Measurements from ENCODE around the gene UBE4B.

GRCh38 chr1:9993561-9994075, 39.1 kb upstream of the UBE4B start:
- TF ChIP-seq CTCF (IDR thresholded peaks at IDR 0.05; ENCODE audit: low read depth, low read length) (no peak), EZH2phosphoT487 (IDR thresholded peaks at IDR 0.05; ENCODE audit: low read depth) (no peak)

All from OCI-LY3 (cell line).